Pancreas (tissue), 10 donors: ENCODE data around the gene VAMP7. TPM values are rescaled to one million over a fixed set of nuclear protein-coding genes. Genes with fewer than 3 reads are reported as not detected.
"Not testable (repeated sequence)": the region's sequence is repeated elsewhere in the genome, so short reads cannot be mapped to it uniquely, and the experiment has no call there.

ENCODE experiments used
- ATAC-seq, 4 donors: fragments of 200-7000 bp; cut with Tn5 transposase; one replicate each; pipeline versions ENCODE4 v1.8.0 to v1.9.1; 2020; ENCODE audit warnings: mild to moderate bottlenecking in 4 of 4, moderate library complexity in 4 of 4
- DNase-seq, 6 donors: peaks; one replicate each; pipeline ENCODE4 v3.0.0-alpha.2; 2020
- FAIRE-seq: peaks from 2 replicates; lab custom pipeline; 2012; peaks lifted over from hg19 to GRCh38; lab: Jason Lieb, UNC
- H3K27ac ChIP-seq, 4 donors: fragments of 200-600 bp; sonication (generic); 1 replicate in 3 of 4; 2 replicates in 1 of 4; pipeline versions ENCODE4 v1.5.0 to v1.8.0; 2020
- H3K27me3 ChIP-seq, 4 donors: fragments of 200-600 bp; one replicate each; pipeline ENCODE4 v1.8.0; 2021
- H3K36me3 ChIP-seq, 3 donors: fragments of 200-600 bp; sonication (generic) in 1 of 3; one replicate each; pipeline versions ENCODE4 v1.5.0 to v1.8.0; 2020 to 2021
- H3K4me1 ChIP-seq, 3 donors: fragments of 200-600 bp; one replicate each; pipeline ENCODE4 v1.8.0; 2021
- H3K4me3 ChIP-seq, 4 donors: fragments of 200-600 bp; sonication (generic) in 2 of 4; one replicate each; pipeline versions ENCODE4 v1.5.0 to v1.8.0; 2020 to 2021
- H3K9me3 ChIP-seq, 4 donors: fragments of 200-600 bp; one replicate each; pipeline ENCODE4 v1.8.0; 2021
- CTCF ChIP-seq, 4 donors: fragments of 200-600 bp; sonication (generic) in 3 of 4; IDR thresholded peaks; one replicate each; pipeline versions ENCODE4 v1.5.0 to v1.8.0; 2021; ENCODE audit warnings: antibody characterized with exemption in 4 of 4
- WGBS, 2 donors: extraction: QIAGEN DNeasy Blood & Tissue Kit; methylation state at CpG; one replicate each; pipeline ENCODE4 v1.1.7; 2013; 5-methylcytosine and 5-hydroxymethylcytosine counted together
- intact Hi-C, 3 donors: fragments of 100-400 bp; cut with DNase I; formaldehyde crosslinking; loops; one replicate each; pipeline versions ENCODE4 v1.11.1 to v1.14.2; 2022
- polyA plus RNA-seq, 2 donors: library from polyadenylated mRNA; stranded (reverse); fragments of 200-250 nt; gene quantifications; one replicate each; pipeline ENCODE4 v1.2.3, GENCODE V29; 2013
- total RNA-seq, 6 donors: library from RNA; stranded (reverse); fragmentation: NEBNext Ultra II Directional in 4 of 6; extraction: Animal tissue kit (Norgen Biotek cat#: 25700) in 4 of 6; gene quantifications; one replicate each; pipeline versions ENCODE4 v1.2.1 to v1.2.4, GENCODE V29; 2021 to 2023
- donor health status: healthy with polysubstance abuse.
- donor health status: DM: no; HTN: no; CAD: no; lungs with moderate emphysema.
- donor health status: DM: no; HTN: no; CAD: no.
- donor health status: control.
- donor health status: control.
- donor health status: Bipolar disorder and iron deficiency.
- donor health status: DM: yes; HTN: yes; CAD: no.
- donor health status: DM: no; HTN: no; CAD: no.
- donor health status: DM: no; HTN: no; CAD: no.
- donor health status: DM: yes; HTN: yes; CAD: no.

VAMP7 gene
- total and polyA plus RNA-seq, 8 donors, result 7.0 to 16.4 (median 11.4) TPM

- FAIRE-seq (no peak), DNase-seq (no peak), ATAC-seq (no peak)
- WGBS, 2 donors, result 47 to 54% methylated on average over 2 of the region's 2 CpGs
- Histone ChIP-seq H3K36me3 (no peaks in the 10 kb centered on the region), H3K9me3 (no peaks in the 10 kb centered on the region), H3K4me3 (no peak overlapping the region), H3K4me1 (no peaks in the 10 kb centered on the region), H3K27ac (no peak overlapping the region), H3K27me3 (no peaks in the 10 kb centered on the region)
- intact Hi-C loops, result no loop called here
- no peak for TF ChIP-seq CTCF (IDR thresholded peaks at IDR 0.05)
These were observed 104.1 kb downstream of the VAMP7 start for GRCh38 chrX:155985208-155985607.

- H3K36me3 ChIP-seq, intact Hi-C loops, H3K9me3 ChIP-seq, H3K27ac ChIP-seq, FAIRE-seq, ATAC-seq, H3K4me1 ChIP-seq, H3K27me3 ChIP-seq, DNase-seq, H3K4me3 ChIP-seq: not testable (repeated sequence)
- WGBS, 2 donors, result 13 to 19% methylated on average over 2 of the region's 2 CpGs
These were observed 105.8 kb downstream of the VAMP7 start for GRCh38 chrX:155986995-155987394.

- Histone ChIP-seq H3K27me3 (no peaks in the 10 kb centered on the region), H3K36me3 (no peaks in the 10 kb centered on the region), H3K9me3 (no peaks in the 10 kb centered on the region), H3K4me1 (no peaks in the 10 kb centered on the region), H3K27ac (no peak overlapping the region), H3K4me3 (no peak overlapping the region)
- WGBS, 2 donors, result 54 to 57% methylated on average over 4 of the region's 4 CpGs
- ATAC-seq, result no peak
- TF ChIP-seq CTCF (IDR thresholded peaks at IDR 0.05), result no peak
- intact Hi-C loops, result no loop called here
- DNase-seq, result no peak
- FAIRE-seq, result no peak
These were observed 107.7 kb downstream of the VAMP7 start for GRCh38 chrX:155988859-155989258.

Other genes starting within 250 kb of the VAMP7 start
- under 1 TPM in 2 of 6 donors, not detected in 4; 0.16 to 0.20 TPM for gene IL9R, start 116.4 kb downstream of the VAMP7 start, total RNA-seq
- under 1 TPM; 0.05 to 0.11 TPM for gene IL9R, start 116.4 kb downstream of the VAMP7 start, polyA plus RNA-seq